Measurements from ENCODE around the gene C4BPB. TPM values are rescaled to one million over a fixed set of nuclear protein-coding genes. Genes with fewer than 3 reads are reported as not detected.
"Not testable (repeated sequence)": the region's sequence is repeated elsewhere in the genome, so short reads cannot be mapped to it uniquely, and the experiment has no call there.

The C4BPB gene
- 1 to 10 TPM in 1 of 4 donors, under 1 TPM in 1, not detected in 2; 0.90 to 4.9 TPM for total RNA-seq

- Histone ChIP-seq H3K9me3 (no peaks in the 10 kb centered on the region), H3K27me3 (no peaks in the 10 kb centered on the region), H3K4me1 (peaks cover 0 to 8% (median 2%) of the 10 kb centered on the region in 4 donors), H3K4me3 (no peak within 1 kb of the TSS), H3K36me3 (no peaks in the 10 kb centered on the region), H3K27ac (no peak within 1 kb of the TSS)
- 74 to 86% methylated on average over 9 of the region's 9 CpGs for WGBS, 2 donors
- no peak for DNase-seq (ENCODE audit: low spot score in 2 of 2)
- TF ChIP-seq POLR2A (IDR thresholded peaks at IDR 0.05) (no peak), EP300 (IDR thresholded peaks at IDR 0.05) (no peak), CTCF (IDR thresholded peaks at IDR 0.05) (no peak)
These were observed at the start of gene C4BPB for GRCh38 chr1:207088701-207089626. TSS of gene C4BPB (plus strand) at chr1:207088860. CDS start at chr1:207089532, 672 bp downstream.

GRCh38 chr1:207039380-207040180 lies 49.1 kb upstream of the C4BPB start:
- H3K27ac ChIP-seq, result no peak overlapping the region
- WGBS, 2 donors, result 91 to 92% methylated on average over 4 of the region's 4 CpGs
- DNase-seq (ENCODE audit: low spot score in 2 of 2), result no peak
- H3K27me3 ChIP-seq, result no peaks in the 10 kb centered on the region
- H3K36me3 ChIP-seq, result no peaks in the 10 kb centered on the region
- H3K4me1 ChIP-seq, result peaks cover 0 to 22% (median 0%) of the 10 kb centered on the region in 4 donors
- no peaks in the 10 kb centered on the region for H3K9me3 ChIP-seq
- TF ChIP-seq EP300 (IDR thresholded peaks at IDR 0.05), result no peak
- TF ChIP-seq POLR2A (IDR thresholded peaks at IDR 0.05), result no peak
- TF ChIP-seq CTCF (IDR thresholded peaks at IDR 0.05), result no peak
- H3K4me3 ChIP-seq, result no peak overlapping the region

- Histone ChIP-seq H3K4me1 (peaks cover 0 to 24% (median 0%) of the 10 kb centered on the region in 4 donors), H3K36me3 (no peaks in the 10 kb centered on the region), H3K4me3 (no peak overlapping the region), H3K9me3 (no peaks in the 10 kb centered on the region), H3K27me3 (no peaks in the 10 kb centered on the region), H3K27ac (no peak overlapping the region)
- DNase-seq (ENCODE audit: low spot score in 2 of 2), result no peak
- TF ChIP-seq CTCF (IDR thresholded peaks at IDR 0.05) (no peak), EP300 (IDR thresholded peaks at IDR 0.05) (no peak), POLR2A (IDR thresholded peaks at IDR 0.05) (no peak)
- 41 to 44% methylated on average over 3 of the region's 3 CpGs for WGBS, 2 donors
These were observed 48.5 kb upstream of the C4BPB start for GRCh38 chr1:207040181-207040533.

GRCh38 chr1:207041397-207041796 lies 47.3 kb upstream of the C4BPB start:
- not testable (repeated sequence) for H3K36me3 ChIP-seq; H3K27ac ChIP-seq; DNase-seq (ENCODE audit: low spot score in 2 of 2); H3K27me3 ChIP-seq; H3K4me3 ChIP-seq; H3K9me3 ChIP-seq
- WGBS, 2 donors, result 90 to 98% methylated on average over 2 of the region's 2 CpGs
- peaks cover 0 to 36% (median 0%) of the 10 kb centered on the region in 4 donors for H3K4me1 ChIP-seq

GRCh38 chr1:207045453-207045852 lies 43.2 kb upstream of the C4BPB start:
- DNase-seq (ENCODE audit: low spot score in 2 of 2), result no peak
- Histone ChIP-seq H3K27ac (no peak overlapping the region), H3K4me1 (peaks cover 0 to 61% (median 6%) of the 10 kb centered on the region in 4 donors), H3K27me3 (no peaks in the 10 kb centered on the region), H3K9me3 (no peaks in the 10 kb centered on the region), H3K4me3 (no peak overlapping the region), H3K36me3 (peaks cover 0 to 27% (median 0%) of the 10 kb centered on the region in 3 donors)
- 63 to 64% methylated on average over 2 of the region's 2 CpGs for WGBS, 2 donors
- TF ChIP-seq EP300 (IDR thresholded peaks at IDR 0.05) (no peak), POLR2A (IDR thresholded peaks at IDR 0.05) (no peak), CTCF (IDR thresholded peaks at IDR 0.05) (no peak)

Data from tibial nerve (tissue), 4 donors.